ENCODE results near the gene SEPTIN8. TPM values are rescaled to one million over a fixed set of nuclear protein-coding genes. Genes with fewer than 3 reads are reported as not detected.
"Not testable (repeated sequence)": the region's sequence is repeated elsewhere in the genome, so short reads cannot be mapped to it uniquely, and the experiment has no call there.

SEPTIN8 gene
- total and polyA plus RNA-seq, 9 donors, result 34.6 to 56.1 (median 40.8) TPM

DNA sequence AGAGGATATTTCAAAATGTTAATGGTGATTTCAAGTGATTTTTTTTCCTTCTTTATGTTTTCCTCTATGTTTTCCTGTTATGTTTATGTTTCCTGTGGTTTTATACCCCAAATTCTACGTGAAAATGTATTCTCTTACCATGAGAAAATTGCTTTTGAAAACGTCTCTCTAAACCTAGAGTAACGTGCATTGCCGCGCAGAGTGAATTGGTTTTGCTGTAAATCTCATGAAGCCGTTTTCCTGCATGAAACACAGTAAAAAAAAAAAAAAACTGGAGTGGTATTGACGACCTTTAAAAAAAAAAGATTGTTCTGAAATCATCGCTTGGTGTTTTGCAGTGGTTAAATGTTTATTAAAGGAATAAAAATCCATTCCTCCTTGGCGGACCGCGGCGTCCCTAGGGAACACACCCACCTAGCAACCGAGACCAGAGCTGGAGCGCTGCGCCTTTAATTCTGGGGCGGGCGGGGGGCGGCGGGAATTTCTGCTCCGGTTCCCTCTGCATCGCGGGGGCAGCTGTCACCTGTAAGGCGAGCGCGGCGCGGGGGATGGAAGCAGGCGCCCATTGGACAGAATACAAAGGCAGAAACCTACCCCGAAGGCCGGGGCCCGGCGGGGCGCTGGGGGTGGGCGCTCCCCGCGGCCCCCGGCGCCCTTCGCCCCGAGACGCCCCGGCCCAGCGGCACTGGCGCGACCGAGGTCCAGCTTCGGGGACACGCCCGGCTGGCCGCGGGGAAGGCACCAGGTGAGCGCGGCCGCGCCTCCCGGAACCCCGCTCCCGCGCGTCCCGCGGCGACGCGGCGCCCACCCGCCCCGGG, 36.0 kb upstream of the SEPTIN8 start, which contains the start of gene SOWAHA:
Gene SOWAHA (plus strand): TSS at position 522 of the 818 bp plus-strand sequence. CDS start 320 bp downstream, outside the sequence.
- no peak within 1 kb of the TSS for H3K27ac ChIP-seq (ENCODE audit: low read length)
- no peak for DNase-seq

DNA sequence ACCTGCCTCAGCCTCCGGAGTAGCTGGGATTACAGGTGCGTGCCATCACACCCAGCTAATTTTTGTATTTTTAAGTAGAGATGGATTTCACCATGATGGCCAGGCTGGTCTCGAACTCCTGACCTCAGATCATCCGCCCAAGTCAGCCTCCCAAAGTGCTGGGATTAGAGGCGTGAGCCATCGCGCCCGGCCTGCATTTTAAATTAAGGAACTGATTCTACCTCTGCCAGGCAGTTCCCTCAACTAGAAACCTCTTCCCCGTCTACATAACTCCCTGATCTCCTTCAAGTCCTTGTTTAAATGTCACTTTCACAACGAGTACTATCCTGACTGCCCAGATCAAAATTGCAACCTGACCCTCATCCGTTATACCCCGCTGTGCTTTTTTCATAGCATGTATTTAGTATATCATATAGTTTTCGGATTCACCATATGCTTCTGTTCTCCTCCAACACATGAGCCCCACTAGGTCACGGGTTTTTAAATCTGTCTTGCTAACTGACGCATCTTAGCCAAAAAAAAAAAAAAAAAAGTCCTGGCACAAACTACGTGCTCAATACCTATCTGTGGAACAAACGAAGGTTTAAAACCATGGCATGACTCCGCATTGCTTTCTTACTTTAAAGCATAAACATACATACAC, 35.2 kb upstream of the SEPTIN8 start:
- Histone ChIP-seq H3K4me3 (ENCODE audit: low read length) (no peak overlapping the region), H3K4me1 (ENCODE audit: control insufficient read depth, insufficient read depth, low read length) (peaks cover 4% of the 10 kb centered on the region), H3K27me3 (ENCODE audit: control insufficient read depth, insufficient read depth, low read length) (peaks cover 61% of the 10 kb centered on the region), H3K36me3 (ENCODE audit: control insufficient read depth, insufficient read depth, low read length) (no peaks in the 10 kb centered on the region), H3K9me3 (replicated peaks; ENCODE audit: control insufficient read depth, low read depth, low read length) (no peaks in the 10 kb centered on the region), H3K27ac (ENCODE audit: low read length) (no peak overlapping the region)
- no peak for DNase-seq
- 28% methylated on average over 10 of the region's 18 CpGs for WGBS (ENCODE audit: insufficient coverage)

More for the DNA sequence above, 36.0 kb upstream of the SEPTIN8 start, which contains the start of gene SOWAHA:
- Histone ChIP-seq H3K4me1 (ENCODE audit: control insufficient read depth, insufficient read depth, low read length) (peaks cover 4% of the 10 kb centered on the region), H3K27me3 (ENCODE audit: control insufficient read depth, insufficient read depth, low read length) (peaks cover 59% of the 10 kb centered on the region), H3K36me3 (ENCODE audit: control insufficient read depth, insufficient read depth, low read length) (no peaks in the 10 kb centered on the region), H3K4me3 (ENCODE audit: low read length) (no peak within 1 kb of the TSS), H3K9me3 (replicated peaks; ENCODE audit: control insufficient read depth, low read depth, low read length) (no peaks in the 10 kb centered on the region)
- WGBS (ENCODE audit: insufficient coverage), result under 1% methylated on average over 63 of the region's 68 CpGs

DNA sequence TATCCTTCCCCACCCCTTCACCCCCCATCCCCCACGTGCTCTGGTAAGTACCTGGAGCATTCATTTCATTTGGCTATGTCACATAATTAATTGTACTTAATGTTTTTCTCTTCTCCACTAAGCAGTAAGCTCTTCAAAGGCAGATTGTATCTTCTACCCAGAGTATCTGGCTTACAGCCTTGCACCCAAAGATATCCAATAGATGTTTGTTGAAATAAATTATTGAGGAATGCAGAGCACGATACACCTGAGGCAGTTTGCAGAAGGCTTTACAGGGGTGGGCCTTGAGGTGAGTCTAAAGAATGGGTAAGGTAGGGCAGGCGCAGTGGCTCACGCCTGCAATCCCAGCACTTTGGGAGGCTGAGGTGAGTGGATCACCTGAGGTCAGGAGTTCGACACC, 33.6 kb upstream of the SEPTIN8 start:
- WGBS (ENCODE audit: insufficient coverage), result 63% methylated on average over 1 of the region's 5 CpGs
- no peaks in the 10 kb centered on the region for H3K9me3 ChIP-seq (replicated peaks; ENCODE audit: control insufficient read depth, low read depth, low read length)
- H3K27me3 ChIP-seq (ENCODE audit: control insufficient read depth, insufficient read depth, low read length), result peaks cover 62% of the 10 kb centered on the region
- no peak overlapping the region for H3K27ac ChIP-seq (ENCODE audit: low read length)
- DNase-seq, result no peak
- no peaks in the 10 kb centered on the region for H3K36me3 ChIP-seq (ENCODE audit: control insufficient read depth, insufficient read depth, low read length)
- no peak overlapping the region for H3K4me3 ChIP-seq (ENCODE audit: low read length)
- H3K4me1 ChIP-seq (ENCODE audit: control insufficient read depth, insufficient read depth, low read length), result peaks cover 4% of the 10 kb centered on the region

DNA sequence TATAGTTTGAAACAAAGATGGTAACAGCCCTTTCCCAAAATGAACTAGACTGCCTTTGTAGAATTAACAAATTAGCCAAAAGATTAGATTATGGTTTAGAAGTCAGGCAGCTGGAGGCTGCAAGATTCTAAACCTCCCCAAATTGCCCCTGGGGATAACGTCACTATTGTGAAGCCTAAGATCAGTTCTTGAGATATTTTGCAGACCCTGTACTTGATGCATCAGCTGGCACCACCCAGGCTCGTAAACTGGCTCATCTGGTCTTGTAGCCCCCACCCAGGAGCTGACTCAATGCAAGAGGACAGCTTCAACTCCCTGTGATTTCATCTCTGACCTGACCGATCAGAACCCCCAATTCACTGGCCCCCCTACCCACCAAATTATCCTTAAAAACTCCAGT, 31.8 kb upstream of the SEPTIN8 start:
- H3K27me3 ChIP-seq (ENCODE audit: control insufficient read depth, insufficient read depth, low read length), result peaks cover 48% of the 10 kb centered on the region
- no peak for DNase-seq
- H3K9me3 ChIP-seq (replicated peaks; ENCODE audit: control insufficient read depth, low read depth, low read length), result no peaks in the 10 kb centered on the region
- H3K36me3 ChIP-seq (ENCODE audit: control insufficient read depth, insufficient read depth, low read length), result no peaks in the 10 kb centered on the region
- H3K4me3 ChIP-seq (ENCODE audit: low read length), result no peak overlapping the region
- no peak overlapping the region for H3K27ac ChIP-seq (ENCODE audit: low read length)
- WGBS (ENCODE audit: insufficient coverage), result 35% methylated on average over 2 of the region's 3 CpGs
- H3K4me1 ChIP-seq (ENCODE audit: control insufficient read depth, insufficient read depth, low read length), result peaks cover 4% of the 10 kb centered on the region

DNA sequence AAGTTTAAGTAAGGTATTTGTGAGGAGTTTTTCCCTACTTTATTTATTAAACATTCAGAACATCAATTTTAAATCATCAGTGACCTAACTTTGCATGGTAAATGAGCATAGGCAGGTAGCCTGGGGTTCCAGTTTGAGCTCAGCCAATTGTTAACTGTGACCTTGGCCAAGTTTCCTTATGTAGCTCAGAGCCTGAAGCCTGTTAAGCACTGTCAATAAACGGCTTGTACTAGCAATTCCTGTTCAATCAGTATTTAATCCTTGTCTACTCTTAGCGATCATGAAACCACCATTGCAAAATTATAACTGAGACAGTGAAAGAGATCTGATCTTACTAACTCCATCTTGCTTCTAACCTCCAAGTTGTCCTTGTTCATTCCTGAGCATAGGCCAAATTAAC, 31.4 kb upstream of the SEPTIN8 start:
- H3K9me3 ChIP-seq (replicated peaks; ENCODE audit: control insufficient read depth, low read depth, low read length), result no peaks in the 10 kb centered on the region
- H3K36me3 ChIP-seq (ENCODE audit: control insufficient read depth, insufficient read depth, low read length), result no peaks in the 10 kb centered on the region
- H3K27me3 ChIP-seq (ENCODE audit: control insufficient read depth, insufficient read depth, low read length), result peaks cover 44% of the 10 kb centered on the region
- no CpG with 5 or more reads among the region's 2 CpGs for WGBS (ENCODE audit: insufficient coverage)
- DNase-seq, result no peak
- H3K4me1 ChIP-seq (ENCODE audit: control insufficient read depth, insufficient read depth, low read length), result peaks cover 3% of the 10 kb centered on the region
- no peak overlapping the region for H3K27ac ChIP-seq (ENCODE audit: low read length)
- H3K4me3 ChIP-seq (ENCODE audit: low read length), result no peak overlapping the region

DNA sequence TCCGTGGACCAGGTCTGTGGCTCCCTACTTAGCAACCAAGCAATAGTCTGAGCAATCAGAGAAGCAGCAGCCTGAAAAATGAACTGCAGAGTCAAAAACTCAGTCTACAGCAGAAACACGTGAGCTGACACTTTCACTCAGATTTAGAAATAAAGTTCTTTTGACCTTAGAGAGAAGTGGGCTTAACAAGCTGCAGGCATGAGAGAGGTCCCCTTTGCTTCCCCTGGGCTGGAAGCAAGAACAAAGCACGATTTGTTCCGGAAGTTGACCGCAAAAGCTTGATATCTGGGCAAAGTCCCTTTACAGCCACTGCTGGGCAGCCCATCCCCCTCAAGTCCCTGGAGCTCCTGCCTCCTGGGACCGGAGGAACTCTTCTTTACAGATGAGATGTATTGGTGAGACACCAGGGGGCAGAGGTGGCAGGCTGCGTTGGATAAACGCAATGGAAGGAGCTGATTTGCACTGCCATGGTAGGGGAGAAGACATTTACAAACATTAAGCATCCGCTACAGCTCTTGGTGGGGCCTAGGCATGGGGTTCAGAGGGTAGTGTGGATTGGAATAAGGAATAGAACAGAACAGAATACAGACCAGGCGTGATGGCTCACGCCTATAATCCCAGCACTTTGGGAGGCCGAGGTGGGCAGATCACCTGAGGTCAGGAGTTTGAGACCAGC, 30.3 kb upstream of the SEPTIN8 start:
- Histone ChIP-seq H3K4me3 (ENCODE audit: low read length) (no peak overlapping the region), H3K27me3 (ENCODE audit: control insufficient read depth, insufficient read depth, low read length) (peaks cover 40% of the 10 kb centered on the region), H3K27ac (ENCODE audit: low read length) (no peak overlapping the region), H3K36me3 (ENCODE audit: control insufficient read depth, insufficient read depth, low read length) (no peaks in the 10 kb centered on the region), H3K9me3 (replicated peaks; ENCODE audit: control insufficient read depth, low read depth, low read length) (no peaks in the 10 kb centered on the region), H3K4me1 (ENCODE audit: control insufficient read depth, insufficient read depth, low read length) (no peaks in the 10 kb centered on the region)
- no peak for DNase-seq
- 64% methylated on average over 3 of the region's 12 CpGs for WGBS (ENCODE audit: insufficient coverage)

DNA sequence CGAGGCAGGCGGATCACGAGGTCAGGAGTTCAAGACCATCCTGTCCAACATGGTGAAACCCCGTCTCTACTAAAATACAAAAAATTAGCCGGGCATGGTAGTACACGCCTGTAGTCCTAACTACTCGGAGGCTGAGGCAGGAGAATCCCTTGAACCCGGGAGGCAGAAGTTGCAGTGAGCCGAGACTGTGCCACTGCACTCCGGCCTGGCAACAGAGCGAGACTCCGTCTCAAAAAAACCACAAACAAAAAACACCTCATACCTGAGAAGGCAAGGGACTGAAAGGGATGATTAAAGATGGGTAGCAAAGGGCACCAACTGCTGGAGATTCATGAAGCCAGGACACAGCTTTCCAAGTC, 29.7 kb upstream of the SEPTIN8 start:
- not testable (repeated sequence) for H3K4me3 ChIP-seq (ENCODE audit: low read length); H3K27ac ChIP-seq (ENCODE audit: low read length); H3K4me1 ChIP-seq (ENCODE audit: control insufficient read depth, insufficient read depth, low read length); DNase-seq; H3K36me3 ChIP-seq (ENCODE audit: control insufficient read depth, insufficient read depth, low read length); H3K9me3 ChIP-seq (replicated peaks; ENCODE audit: control insufficient read depth, low read depth, low read length)
- 88% methylated on average over 7 of the region's 12 CpGs for WGBS (ENCODE audit: insufficient coverage)
- peaks cover 37% of the 10 kb centered on the region for H3K27me3 ChIP-seq (ENCODE audit: control insufficient read depth, insufficient read depth, low read length)

DNA sequence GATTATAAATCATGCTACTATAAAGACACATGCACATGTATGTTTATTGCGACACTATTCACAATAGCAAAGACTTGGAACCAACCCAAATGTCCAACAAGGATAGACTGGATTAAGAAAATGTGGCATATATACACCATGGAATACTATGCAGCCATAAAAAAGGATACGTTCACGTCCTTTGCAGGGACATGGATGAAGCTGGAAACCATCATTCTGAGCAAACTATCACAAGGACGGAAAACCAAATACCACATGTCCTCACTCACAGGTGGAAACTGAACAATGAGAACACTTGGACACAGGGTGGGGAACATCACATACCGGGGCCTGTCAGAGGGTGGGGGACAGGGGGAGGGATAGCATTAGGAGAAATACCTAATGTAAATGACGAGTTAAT, 28.8 kb upstream of the SEPTIN8 start:
- no CpG with 5 or more reads among the region's 6 CpGs for WGBS (ENCODE audit: insufficient coverage)
- not testable (repeated sequence) for H3K4me1 ChIP-seq (ENCODE audit: control insufficient read depth, insufficient read depth, low read length); H3K4me3 ChIP-seq (ENCODE audit: low read length); DNase-seq; H3K9me3 ChIP-seq (replicated peaks; ENCODE audit: control insufficient read depth, low read depth, low read length); H3K27ac ChIP-seq (ENCODE audit: low read length); H3K36me3 ChIP-seq (ENCODE audit: control insufficient read depth, insufficient read depth, low read length)
- H3K27me3 ChIP-seq (ENCODE audit: control insufficient read depth, insufficient read depth, low read length), result peaks cover 31% of the 10 kb centered on the region

DNA sequence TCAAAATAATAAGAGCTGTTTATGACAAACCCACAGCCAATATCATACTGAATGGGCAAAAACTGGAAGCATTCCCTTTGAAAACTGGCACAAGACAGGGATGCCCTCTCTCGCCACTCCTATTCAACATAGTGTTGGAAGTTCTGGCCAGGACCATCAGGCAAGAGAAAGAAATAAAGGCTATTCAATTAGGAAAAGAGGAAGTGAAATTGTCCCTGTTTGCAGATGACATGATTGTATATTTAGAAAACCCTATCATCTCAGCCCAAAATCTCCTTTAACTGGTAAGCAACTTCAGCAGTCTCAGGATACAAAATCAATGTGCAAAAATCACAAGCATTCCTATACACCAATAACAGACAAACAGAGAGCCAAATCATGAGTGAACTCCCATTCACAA, 27.2 kb upstream of the SEPTIN8 start:
- H3K4me1 ChIP-seq (ENCODE audit: control insufficient read depth, insufficient read depth, low read length); H3K36me3 ChIP-seq (ENCODE audit: control insufficient read depth, insufficient read depth, low read length); DNase-seq; H3K9me3 ChIP-seq (replicated peaks; ENCODE audit: control insufficient read depth, low read depth, low read length); H3K27ac ChIP-seq (ENCODE audit: low read length); H3K4me3 ChIP-seq (ENCODE audit: low read length): not testable (repeated sequence)
- H3K27me3 ChIP-seq (ENCODE audit: control insufficient read depth, insufficient read depth, low read length), result peaks cover 23% of the 10 kb centered on the region
- WGBS (ENCODE audit: insufficient coverage), result no CpG with 5 or more reads among the region's 1 CpG

DNA sequence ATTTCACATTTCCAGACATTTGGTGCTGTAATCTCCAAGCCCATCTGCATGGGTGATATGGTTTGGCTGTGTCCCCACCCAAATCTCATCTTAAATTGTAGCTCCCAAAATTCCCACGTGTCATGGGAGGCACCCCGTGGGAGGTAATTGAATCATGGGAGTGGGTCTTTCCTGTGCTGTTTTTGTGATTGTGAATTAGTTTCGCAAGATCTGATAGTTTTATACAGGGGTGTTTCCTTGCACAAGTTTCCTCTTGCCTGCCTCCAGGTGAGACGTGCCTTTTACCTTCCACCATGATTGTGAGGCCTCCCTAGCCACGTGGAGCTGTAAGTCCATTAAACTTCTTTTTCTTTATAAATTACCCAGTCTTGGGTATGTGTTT, 25.6 kb upstream of the SEPTIN8 start:
- H3K4me1 ChIP-seq (ENCODE audit: control insufficient read depth, insufficient read depth, low read length); H3K4me3 ChIP-seq (ENCODE audit: low read length); H3K9me3 ChIP-seq (replicated peaks; ENCODE audit: control insufficient read depth, low read depth, low read length); H3K27ac ChIP-seq (ENCODE audit: low read length); DNase-seq; H3K36me3 ChIP-seq (ENCODE audit: control insufficient read depth, insufficient read depth, low read length): not testable (repeated sequence)
- H3K27me3 ChIP-seq (ENCODE audit: control insufficient read depth, insufficient read depth, low read length), result peaks cover 15% of the 10 kb centered on the region
- WGBS (ENCODE audit: insufficient coverage), result no CpG with 5 or more reads among the region's 5 CpGs

All from muscle of leg (tissue), 11 donors.